Activated CD8-positive, alpha-beta memory T cell treated with anti-CD3 and anti-CD28 coated beads for 48 hours (primary cell): ENCODE measurements around the gene CNTN6.

Experiments
- DNase-seq, 3 experiments: peaks; one replicate each; pipeline ENCODE4 v3.0.0-alpha.2; 2020; ENCODE audit warnings: low read depth in 2 of 3, low spot score in 2 of 3

The CNTN6 gene

DNA sequence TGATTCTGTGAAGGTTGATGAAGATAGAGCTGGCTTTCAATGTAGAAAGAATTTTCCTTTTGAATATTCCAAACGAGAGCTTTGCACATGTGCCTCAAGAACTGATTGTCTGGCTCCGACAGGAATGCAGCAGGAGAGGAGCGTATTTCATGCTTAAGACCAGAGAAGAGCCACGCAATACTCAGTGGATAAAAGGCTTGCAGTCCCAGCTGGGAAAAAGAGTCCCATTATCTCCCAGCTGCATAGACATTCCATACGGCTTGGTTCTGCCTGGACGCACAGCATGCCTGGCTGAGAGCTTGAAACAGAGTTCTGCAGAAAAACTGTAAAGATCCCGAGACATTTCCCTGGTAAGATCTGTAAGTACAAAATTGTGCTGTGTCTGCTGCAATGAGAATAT is at the start of gene CNTN6:
Gene CNTN6, plus strand, starts transcription at position 254 of the 400 bp plus-strand sequence. CDS start 54,985 bp downstream, outside the sequence.
- DNase-seq, result no peak

DNA sequence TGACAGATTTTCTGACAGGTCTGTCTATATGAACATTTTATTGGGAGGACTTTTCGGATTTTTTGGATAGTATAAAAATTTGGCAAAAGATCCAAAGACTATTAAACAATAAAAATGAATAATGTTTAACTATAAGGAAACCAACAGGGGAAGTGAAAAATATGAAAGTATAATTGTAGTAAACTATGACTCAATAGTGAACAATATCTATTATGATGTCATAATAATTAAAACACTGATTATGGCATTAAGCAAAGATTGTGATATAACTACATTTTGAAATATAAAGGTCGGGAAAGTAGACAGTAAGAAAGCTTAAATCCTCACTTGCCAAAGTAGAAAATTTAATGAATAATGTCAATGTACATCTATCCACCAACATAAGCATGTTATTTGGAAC is 44.3 kb upstream of the CNTN6 start:
- no peak for DNase-seq

DNA sequence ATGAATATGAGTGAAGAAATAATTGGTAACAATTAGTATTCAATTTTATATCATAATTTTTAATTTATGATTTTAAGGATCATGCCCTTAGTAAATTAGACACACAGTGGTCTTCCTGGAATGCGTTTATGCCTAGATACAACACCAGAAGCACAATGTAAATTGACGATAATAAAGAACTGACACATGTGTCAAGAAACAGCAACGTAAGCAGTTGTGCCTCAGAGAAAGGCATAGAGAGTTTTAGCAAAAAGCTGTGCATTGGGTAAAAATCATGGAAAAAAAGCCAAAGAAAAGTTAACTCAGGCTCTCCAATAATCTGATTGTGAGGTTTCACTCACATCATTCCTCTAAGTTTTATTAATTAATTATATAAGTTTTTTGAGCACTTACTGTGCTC is 37.0 kb upstream of the CNTN6 start:
- no peak for DNase-seq

DNA sequence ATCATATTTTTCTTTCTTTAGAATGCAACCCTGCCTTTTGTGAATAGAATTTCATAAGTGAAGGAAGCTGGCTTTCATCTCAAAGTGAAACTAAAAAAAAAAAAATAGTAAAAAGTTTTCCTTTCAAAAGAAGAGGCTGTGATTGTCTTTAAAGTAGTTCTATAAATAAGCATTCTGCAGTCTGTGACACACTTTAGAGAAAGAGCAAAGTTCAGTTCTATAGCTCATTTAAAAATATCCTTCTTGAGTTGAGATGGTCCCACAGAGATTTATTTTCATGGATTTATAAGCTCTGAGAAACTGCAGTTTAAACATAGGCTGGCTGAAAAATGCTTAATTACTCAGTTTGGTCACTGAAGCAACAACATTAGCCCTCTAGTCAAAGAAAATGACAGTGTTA is 36.1 kb upstream of the CNTN6 start:
- DNase-seq, result no peak

DNA sequence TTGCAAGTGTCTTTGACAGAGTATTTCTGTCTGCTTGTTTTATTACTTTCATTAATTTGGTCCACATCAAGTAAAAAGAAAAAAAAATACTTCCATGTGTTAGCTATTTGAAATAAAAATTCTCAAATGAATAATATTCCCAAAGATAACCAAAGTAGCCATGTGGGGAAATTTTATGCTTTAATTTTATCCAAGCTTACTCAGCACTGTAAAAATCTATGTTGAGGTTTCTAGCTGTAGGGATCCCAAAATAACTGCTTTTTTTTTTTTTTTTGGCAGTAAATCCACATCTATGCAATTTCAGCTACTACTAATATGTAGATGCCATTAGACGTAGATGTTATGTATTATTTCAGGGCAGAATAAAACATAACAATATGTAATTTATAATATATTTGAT is 35.4 kb upstream of the CNTN6 start:
- DNase-seq, result no peak

DNA sequence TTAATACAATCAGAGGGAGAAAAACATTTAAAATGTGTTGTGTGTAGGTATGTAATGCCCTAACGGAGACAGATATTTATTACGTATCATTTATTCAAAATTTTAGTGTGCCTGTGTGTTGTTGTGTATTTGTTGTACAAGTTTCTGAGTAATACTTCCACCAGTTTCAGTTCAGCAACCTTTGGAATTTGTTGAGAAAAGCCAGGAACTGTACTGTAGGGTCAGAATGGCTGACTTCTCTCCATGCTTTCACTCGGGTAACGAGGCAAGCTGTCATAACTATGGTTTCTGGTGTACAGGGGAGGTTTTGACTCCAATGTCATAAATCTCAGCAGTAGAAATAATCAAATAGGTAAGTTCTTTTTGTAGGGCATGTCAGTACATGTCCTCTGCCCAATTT is 23.8 kb upstream of the CNTN6 start:
- DNase-seq, result no peak

DNA sequence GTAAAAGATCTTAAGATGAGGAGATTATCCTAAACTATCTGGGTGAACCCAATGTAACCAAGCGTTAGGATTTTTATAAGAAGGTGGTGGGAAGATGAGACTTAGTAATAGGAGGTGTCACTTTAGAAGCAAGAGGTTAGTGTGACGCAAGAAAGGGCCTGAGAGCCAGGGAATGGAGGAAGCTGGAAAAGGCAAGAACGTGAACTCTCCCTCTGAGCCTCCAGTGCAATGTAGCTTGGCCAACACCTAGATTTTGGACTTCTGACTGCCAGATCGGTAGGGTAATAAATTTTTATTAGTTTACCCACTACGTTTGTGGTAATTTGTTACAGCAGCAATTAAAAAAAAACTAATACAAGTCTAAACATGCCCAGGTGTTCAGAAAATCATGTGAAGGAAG is 20.8 kb upstream of the CNTN6 start:
- no peak for DNase-seq

DNA sequence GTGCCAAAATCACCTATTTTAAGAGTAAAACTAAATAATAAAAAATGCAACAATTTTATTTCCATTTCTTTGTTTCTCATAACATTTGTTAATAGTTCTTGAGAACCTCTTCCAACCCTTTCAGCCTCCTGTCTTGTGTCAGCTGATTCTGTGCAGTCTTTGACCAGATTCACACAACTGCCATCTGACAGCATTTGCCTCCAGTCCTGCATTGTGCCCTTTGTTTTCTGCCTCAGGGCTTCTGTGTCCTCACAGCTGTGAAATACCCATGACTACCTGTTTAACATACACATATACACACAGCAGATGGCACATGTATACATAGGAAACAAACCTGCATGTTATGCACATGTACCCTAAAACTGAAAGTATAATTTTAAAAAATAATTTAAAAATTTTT is 13.2 kb upstream of the CNTN6 start:
- no peak for DNase-seq

DNA sequence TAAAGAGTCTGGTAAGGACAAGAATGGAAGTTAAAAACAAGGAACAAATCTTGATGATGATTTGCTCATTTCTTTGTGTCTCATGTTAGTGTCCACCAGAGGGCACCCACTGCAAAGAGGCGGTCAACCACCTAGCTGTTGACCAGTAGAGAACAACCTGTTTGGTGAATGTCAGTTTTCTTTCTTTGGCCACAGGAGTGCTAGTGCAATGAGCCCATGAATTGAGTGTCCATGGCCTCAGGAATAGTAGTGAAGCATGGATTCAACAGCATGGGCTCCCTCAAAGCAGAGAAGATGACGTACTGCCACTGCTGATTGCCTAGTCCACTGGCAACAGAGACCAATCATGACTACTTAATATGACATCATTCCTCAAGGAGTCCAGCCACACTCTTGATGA is 10.7 kb upstream of the CNTN6 start:
- no peak for DNase-seq

DNA sequence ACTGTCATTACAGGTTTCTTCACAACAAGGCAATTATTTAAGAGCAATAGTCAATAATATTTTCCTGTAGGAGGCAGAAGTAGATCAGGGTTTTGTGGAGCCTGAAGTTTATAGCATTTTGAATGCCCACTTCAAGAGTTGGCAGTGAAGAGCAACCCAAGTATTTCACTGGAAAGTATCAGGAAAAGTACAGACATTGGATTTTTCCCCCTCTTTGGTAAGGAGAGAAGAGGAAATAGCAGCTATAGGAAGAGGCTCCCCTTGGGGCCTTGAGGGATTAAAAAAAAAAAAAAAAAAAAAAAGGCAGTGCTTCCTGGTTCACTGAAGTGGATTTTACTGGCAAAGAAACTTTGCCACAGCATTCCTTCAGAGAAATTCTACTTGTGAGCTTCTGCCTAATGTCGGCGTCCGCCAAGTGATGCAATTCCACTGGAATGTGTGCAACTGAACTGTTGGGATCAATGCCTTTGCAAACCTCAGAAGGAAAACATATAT is 5.7 kb upstream of the CNTN6 start:
- no peak for DNase-seq

DNA sequence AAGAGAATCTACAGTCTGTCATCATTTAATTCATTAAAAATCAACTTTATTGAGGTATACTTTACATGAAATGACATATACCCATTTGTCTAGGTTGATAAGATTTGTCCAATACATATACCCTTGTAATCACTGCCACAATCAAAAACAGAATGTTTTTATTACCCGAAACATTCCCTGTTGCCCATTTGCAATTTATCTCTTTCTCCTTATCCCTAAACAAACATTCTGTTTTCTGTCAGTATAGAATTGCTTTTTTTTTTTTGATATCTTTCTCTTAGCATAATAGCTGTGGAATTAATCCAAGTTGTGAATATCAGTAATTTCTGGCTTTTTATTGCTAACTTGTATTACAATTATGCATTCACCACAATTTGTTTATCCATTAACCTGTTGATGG is 4.3 kb upstream of the CNTN6 start:
- no peak for DNase-seq

DNA sequence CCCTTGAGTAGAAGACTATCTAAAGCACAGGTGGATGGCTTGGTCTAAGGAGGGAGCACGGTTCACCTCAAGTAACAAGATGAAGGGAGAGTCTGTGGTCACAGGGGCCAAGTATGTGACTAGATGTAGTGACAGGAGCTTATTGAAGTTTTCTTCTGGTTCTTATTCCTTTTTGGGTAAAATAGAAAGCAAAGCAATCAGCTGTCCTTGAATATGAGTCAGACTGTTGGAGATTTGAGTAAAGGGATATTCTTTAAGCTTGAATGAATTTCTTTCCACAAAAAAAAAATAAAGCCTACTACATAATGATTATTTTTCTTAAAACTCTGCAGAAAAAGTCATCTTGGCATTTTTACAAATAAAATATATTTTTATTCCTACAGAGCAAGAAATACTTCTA is 1.5 kb upstream of the CNTN6 start:
- DNase-seq, result no peak

DNA sequence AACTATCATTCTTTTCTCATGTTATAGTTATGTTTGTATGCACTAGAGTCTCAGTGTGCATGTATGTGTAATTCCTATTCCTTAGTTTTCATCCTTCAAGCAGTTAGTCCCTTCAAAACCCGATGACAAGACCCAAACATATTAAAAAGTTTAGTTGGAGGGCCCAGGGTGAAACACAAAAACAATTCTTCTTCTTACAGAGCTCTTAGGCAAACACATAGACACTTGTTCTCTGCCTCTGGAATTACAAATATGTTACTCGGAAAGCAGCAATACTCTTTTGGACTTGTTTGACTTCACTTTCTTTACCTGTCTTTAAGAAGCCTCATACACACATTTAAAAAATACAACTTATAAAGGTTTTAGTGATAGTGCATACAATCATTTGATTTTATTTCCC is 763 bp upstream of the CNTN6 start:
- no peak for DNase-seq

DNA sequence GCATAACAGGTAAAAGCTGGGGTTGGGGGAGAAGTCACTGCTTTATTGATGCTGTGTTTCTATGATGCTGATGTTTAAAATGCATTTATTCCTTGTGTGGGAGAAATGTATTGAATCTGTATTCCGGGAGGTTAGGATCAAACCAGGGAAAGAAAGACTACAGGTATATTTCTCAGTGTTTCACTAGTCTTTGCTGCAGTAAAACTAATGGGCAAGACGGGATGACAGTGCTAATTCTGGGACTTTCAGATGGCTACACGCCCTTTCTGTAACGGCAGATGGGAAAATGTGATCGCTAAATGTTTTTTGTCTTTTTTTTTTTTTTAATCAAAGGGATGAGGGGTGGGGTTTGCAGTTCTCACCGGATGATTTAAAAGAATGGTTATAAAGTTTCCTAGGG is 393 bp downstream of the CNTN6 start:
- DNase-seq, result no peak

DNA sequence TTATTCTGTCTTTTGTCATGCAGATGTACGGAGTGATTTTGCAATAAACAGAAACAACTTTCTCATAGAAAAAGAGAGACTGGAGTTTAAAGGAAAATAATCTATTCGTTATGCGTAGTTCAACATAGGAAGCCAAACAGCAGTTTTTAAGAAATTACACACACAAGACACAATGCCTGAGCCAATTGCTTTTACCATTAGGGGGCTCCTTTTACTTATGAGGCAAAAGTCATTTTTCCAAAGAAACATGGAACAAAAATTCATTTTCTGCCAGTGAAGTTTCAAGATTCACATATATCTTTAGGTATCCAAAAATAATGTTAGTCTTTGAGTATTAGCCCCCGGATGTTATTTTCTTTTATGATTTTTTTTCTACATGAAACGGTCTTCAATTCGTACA is 10.7 kb downstream of the CNTN6 start:
- no peak for DNase-seq

DNA sequence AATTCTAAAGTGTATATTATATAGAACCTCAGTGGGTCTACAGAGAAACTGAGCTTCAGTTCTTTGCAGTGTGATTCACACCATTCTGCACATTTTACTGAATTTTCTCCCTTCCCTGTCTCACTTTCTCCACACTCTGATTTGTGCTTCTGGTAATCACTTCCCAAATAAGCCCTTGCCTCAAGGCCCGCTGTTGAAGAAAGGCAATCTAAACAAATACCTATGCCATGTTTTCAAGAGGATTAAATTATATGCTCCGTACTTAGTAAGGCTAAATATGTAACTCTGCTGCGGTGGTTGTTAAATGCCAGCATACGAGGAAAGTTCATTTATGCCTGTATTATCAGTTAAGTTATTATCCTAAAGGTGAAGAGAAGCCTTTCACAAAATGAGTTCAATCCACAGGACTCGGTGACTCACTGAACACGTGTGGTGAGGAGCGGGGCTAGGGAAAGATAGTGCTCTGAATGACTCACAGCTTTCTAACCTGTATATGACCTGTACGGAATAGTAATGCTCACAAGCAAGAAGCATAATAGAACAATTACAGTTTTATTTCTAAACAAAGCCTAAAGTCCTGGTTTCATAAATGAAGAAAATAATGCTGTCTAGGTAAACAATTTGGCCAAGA is 25.1 kb downstream of the CNTN6 start:
- no peak for DNase-seq

DNA sequence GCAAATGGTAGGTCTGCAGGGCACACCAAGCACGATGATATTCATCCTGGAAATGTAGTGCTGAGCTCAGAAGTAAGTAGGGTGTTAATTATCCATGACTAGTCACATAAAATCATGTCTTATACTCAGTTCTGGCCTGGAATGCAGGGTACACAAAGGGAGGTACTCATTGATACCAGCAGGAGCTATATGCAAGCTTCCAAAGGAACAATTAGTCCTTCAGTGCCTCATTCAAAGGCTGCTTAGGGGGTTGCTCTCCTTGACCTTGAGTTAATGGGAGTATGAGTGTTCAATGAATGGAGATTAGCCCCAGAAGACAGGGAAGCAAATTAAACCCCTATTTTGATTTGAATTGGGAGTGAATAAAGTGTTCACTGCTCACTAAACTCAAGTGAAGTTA is 38.3 kb downstream of the CNTN6 start:
- DNase-seq, result no peak

DNA sequence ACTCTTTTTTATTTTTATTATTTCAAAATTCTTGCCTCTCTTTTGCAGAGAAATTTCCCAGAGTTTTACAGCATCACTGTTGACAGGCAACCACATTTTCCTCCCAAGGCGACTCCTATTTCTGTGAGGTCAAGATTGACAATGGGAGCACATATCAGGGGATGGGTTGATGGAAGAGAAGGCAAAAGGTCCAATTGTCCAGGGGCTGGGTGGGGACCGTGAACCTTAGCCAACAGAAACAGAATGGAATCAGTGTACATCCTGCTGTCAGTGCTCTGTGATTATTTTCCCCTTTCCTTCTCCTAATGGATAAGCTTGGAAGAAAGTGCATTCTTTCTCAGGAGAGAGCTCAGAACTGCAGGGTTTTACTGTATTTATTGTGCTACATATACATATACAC is 42.4 kb downstream of the CNTN6 start:
- DNase-seq, result no peak

DNA sequence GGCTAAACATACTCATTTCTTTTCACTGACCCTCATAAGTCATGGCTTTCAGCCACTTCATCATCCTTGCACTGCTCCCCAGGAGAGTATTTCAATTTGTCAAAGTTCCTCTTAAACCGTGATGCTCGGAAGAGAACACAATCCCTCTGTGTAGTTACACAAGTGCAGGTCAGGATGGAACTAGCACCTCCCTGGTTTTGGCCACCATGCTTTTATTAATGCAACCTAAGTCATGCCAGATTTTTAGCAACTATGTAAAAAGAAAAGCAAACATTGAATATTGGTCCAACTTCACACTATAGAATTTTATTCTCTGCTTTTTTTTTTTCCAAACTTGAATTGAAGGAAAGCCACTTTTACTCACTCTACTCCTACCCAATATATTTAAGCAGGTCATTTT is 45.2 kb downstream of the CNTN6 start:
- no peak for DNase-seq

DNA sequence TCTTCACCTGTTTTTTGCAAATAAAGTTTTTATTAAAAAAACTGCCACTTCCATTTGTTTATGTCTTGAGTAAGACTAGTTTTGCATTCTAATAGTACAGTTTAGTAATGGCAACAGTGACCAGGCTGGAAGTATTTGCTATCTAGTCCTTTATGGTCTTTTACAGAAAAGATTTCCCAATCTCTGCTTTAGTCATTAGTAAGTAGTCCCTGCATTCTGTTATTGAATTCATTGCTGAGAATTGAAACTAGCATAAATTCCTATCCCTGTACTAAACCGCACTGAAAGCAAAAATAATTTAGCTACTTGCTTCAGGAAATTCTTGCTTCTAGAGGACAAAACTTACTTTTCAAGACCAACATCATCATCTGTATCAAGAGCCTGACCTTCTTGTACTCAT is 46.2 kb downstream of the CNTN6 start:
- DNase-seq, result no peak

DNA sequence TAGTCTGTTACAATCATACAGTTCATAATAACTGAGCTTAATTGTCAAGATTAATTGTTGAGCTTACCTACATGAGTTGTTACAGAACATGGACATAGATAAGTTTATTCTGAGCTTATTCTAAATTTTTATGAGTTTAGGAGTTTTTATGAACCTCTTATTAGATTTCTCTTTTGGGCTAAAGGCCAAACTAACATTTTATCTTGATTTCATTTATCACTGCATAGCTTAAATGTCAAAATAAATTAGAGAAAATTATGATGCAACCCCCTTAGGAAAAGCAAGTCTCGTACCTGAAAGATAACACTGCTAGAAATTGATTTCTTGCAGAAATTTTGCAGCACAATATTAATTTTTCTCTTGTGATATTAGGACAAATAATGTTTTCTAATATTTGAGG is 54.5 kb downstream of the CNTN6 start:
- no peak for DNase-seq

DNA sequence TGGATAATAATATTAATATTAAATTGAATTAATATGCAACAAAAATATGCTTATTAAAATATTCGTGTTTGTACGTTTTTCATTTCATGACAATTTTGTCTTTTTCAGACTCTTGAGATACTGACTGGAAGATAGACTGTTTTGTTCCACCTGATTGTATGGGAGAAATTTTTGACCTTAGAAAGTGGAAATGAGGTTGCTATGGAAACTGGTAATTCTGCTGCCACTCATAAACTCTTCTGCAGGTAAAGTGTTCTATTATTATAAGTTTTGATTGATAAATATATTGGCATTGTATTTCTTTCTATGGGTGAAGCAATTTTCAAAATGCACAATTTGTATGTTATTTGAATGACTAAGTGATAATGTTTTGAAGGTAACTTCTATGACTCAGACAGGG is 55.0 kb downstream of the CNTN6 start:
- no peak for DNase-seq

DNA sequence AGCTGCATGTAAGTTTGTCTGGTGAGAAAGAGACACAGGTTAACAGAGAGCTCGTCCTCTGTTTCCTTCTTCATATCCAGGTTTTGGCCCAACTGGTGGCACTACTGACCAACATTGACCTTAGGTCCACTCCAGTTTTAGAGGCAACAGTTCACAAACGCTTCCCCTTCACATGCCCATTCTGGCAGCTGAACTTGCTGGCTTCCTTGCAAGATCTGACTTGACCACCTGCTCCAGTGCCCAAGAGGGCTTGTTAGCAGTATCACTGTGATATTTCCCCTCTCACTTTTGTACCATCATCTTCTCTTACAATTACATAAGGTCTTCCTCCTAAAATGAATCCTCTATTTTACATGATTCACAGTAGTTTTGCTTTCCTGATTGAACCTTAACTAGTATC is 71.3 kb downstream of the CNTN6 start:
- no peak for DNase-seq

DNA sequence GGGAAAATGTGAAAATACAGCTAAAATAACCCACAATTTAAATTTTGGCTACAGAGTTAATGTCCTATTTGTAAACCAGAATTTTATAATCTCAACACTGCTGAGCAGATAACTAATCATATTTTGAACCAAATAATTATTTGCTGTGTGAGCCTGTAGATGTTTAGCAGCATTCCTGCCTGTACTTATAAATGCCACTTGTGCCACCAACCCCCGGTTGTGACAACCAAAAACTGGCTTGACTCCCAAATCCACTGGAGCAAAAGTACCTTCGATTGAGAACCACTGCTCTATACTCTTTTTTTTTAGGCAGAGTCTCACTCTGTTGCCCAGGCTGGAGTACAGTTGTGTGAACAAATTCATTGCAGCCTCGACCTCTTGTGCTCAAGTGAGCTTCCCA is 78.5 kb downstream of the CNTN6 start:
- DNase-seq, result no peak
